AG08395 (cell line): ENCODE data around the gene TBCB.
"Not testable (repeated sequence)": the region's sequence is repeated elsewhere in the genome, so short reads cannot be mapped to it uniquely, and the experiment has no call there.

ENCODE experiments used
- DNase-seq: peaks from one replicate; pipeline ENCODE4 v3.0.0; 2012; ENCODE audit warnings: mixed read lengths, low spot score

The TBCB gene

DNA sequence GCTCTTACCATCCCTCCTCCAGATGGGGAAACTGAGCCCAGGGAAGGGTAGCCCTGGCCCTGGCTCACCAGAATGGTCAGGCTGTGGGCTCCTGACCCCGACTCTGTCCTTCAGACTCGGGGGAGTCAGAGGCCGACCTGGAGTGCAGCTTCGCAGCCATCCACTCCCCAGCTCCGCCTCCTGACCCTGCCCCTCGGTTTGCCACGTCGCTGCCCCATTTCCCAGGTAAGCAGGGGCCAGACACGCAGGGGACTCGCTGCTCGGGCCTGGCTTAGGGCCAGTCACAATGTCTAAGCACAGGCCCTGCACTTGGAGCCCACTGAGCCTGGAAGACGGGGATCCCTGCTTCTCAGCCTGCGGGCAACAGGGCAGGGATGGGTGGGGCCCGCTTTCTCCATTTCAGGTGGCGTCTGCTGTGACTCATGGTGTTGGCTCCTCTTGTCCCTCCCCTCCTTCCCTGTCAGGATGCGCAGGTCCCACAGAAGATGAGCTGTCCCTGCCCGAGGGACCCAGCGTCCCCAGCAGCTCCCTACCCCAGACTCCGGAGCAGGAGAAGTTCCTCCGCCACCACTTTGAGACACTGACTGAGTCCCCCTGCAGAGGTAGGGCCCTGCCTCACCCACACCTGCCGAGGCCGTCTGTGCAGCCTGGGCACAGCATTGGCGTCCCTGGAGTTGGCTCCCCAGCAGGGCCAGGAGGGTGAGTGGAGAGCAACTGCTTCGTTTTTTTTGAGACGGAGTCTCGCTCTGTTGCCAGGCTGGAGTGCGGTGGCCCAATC lies 13.5 kb upstream of the TBCB start:
- no peak for DNase-seq

GRCh38 chr19:36103040-36103626 lies 12.1 kb upstream of the TBCB start:
- DNase-seq: no peak

DNA sequence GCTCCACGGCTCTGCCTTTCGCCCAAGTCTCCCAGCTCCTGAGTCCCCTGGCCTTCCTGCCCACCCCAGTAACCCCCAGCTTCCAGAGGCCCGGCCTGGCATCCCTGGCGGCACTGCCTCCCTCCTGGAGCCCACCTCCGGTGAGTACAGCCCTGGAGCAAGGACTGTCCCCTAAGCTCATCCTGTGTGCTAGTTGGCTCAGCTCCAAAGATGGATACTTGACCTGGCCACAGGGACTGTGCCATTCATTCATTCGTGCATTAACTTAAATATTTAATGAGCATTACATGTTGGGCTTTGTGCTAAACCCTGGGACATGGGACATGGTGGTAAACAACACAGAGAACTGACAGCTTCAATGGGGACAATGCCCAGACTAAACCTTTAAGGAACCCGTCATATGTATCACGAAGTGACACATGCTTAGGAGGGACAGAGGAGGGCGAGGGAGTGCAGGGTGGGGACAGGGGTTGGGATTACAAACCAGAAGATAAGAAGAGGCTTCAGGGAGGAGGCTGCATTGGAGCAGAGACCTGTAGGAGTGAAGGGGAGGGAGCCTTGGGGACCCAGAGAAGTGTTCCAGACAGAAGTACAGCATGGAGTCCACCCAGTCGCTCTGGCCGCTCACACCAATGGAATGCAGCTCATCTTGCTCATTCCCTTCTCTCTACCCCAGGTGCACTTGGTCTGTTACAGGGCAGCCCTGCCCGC lies 11.3 kb upstream of the TBCB start:
- no peak for DNase-seq

- no peak for DNase-seq
Observed at GRCh38 chr19:36106441-36106840, 8.8 kb upstream of the TBCB start.

DNA sequence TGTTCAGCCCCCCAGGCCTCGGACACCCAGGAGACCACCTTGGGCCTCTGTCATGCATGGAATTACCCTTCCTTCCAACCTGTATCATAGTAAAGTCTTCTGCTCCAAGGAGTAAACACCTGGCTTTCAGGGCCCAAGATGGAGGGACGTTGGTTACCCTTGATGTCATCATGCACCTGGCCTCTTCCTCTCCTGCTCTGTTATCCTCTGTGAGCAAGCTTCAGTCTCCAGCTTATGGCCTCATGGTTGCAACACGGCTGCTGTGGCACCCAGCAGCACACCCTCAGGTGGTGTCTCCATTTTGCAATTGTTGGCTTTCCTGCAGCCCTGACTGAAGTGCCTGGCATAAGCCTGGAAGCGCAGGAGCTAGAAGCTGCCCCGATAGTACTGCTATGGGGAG lies 8.3 kb upstream of the TBCB start:
- DNase-seq: no peak

- DNase-seq: no peak
Observed at GRCh38 chr19:36108684-36109083, 6.6 kb upstream of the TBCB start.

- no peak for DNase-seq
Observed at GRCh38 chr19:36110487-36111199, 4.6 kb upstream of the TBCB start, which contains the start of gene OVOL3. OVOL3 (plus strand) TSS chr19:36111143; CDS start chr19:36111203, 60 bp downstream.

DNA sequence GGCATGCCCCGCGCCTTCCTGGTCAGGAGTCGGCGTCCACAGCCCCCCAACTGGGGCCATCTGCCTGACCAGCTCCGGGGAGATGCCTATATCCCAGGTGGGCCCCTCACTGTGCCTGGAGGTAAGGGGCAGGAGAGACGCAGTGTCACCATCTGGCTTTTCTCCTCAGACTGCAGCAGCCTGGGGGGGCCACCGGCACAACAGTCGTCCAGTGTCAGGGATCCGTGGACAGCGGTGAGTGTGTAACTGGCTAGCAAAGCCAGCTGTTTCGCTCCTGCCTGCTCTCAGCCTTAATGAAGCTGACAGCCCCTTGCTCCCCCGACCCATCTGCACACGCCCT lies 4.1 kb upstream of the TBCB start:
- no peak for DNase-seq

GRCh38 chr19:36112678-36113077 lies 2.6 kb upstream of the TBCB start:
- DNase-seq: no peak

DNA sequence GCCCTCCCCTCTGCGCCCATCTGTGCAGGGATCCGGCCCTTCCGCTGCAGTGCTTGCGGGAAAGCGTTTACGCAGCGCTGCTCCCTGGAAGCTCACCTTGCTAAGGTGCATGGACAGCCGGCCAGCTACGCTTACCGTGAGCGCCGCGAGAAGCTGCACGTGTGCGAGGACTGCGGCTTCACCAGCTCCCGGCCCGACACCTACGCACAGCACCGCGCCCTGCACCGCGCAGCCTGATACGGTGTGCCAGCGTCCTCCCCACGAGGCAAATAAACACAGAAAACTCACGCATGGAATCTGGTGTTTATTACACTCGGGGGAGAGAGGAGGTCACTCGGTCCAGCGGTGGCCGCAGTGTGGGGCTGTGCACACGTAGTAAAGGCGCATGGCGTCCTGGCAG lies 1.8 kb upstream of the TBCB start:
- no peak for DNase-seq

DNA sequence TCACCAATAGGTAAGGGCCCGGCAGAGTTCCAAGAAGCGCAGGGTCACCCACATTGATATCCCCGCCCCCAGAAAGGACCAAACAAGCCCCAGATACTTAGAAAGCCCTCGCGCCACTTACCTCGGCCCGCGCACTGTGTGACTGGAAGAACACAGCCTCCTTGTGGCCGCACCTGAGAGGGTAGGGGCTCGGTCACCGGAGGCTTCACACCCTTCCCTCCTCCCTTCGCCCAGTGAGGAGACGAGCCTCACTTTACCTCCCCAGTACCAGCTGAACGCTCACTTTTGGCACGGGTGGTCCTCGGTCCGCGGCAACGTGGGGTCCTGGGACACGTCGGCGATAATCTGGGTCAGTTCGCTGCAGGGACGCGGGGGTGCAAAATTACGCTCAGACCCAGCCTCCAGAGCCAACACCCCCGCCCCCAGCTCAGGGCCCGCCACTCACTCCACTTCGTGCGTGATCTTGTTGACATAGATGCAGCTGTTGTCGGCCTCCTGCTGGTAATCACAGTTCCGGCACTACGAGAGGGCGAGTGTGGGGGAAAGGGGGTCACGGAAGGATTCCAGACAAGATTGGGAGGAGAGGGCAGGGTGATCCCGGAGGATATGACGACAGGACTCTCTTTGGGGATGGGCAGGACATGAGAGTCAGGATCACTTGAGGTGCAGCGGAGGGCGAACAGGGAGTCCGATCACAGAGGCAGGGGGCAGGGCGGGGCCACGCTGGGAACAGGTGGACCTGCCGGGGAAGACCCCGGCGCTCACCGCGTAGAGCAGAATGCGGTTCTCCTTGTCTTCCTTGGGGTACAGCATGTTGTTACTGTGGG lies 1.2 kb upstream of the TBCB start:
- DNase-seq: peak; percentile 34

- DNase-seq: peak; percentile 99
Observed at GRCh38 chr19:36114721-36115452, 381 bp upstream of the TBCB start, which contains the start of gene POLR2I. POLR2I (minus strand) TSS chr19:36114875; CDS start chr19:36114856, 19 bp downstream.

DNA sequence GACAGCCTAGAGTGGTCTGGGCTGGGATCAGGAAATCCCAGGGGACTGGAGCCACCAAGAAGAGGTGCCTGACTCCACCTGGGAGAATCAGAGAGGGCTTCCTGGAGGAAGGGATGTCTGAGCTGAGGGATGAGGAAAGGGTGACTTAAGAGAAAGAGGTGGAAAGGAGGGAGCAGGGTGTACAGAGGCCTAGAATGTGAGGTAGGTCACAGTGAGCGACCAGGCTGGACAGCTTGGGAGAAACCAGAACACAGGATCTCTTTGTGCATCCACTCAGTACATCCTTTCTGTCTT lies 1.0 kb downstream of the TBCB start:
- no peak for DNase-seq

- no peak for DNase-seq
Observed at GRCh38 chr19:36120092-36120983, 5.1 kb downstream of the TBCB start.

- no peak for DNase-seq
Observed at GRCh38 chr19:36120984-36121358, 5.7 kb downstream of the TBCB start.

- DNase-seq: no peak
Observed at GRCh38 chr19:36121486-36122124, 6.3 kb downstream of the TBCB start.

GRCh38 chr19:36125557-36125956 lies 10.3 kb downstream of the TBCB start:
- no peak for DNase-seq

DNA sequence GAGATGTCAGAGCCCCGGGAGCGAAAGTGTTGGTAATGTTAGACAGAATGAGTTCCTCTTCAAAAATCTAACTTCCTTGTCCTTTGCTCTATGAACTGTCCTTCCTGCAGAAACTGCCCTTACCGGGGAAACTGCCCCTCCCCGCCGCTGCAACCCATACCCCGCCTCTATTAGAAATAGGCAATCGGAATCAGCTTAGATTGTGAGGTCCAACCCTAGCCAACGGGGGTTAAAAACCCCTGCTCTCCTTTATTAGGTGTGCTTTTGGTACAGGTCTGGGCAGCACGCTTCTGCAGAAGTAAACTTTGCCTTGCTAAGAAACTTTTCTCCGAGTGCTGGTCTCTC lies 13.1 kb downstream of the TBCB start:
- DNase-seq: no peak

GRCh38 chr19:36131221-36131620 lies 16.0 kb downstream of the TBCB start:
- not testable (repeated sequence) for DNase-seq

- DNase-seq: not testable (repeated sequence)
Observed at GRCh38 chr19:36134867-36135266, 19.6 kb downstream of the TBCB start.
